PC-3 (cell line): ENCODE results near the gene APBA1. TPM values are rescaled to one million over a fixed set of nuclear protein-coding genes. Genes with fewer than 3 reads are reported as not detected.
A peak's percentile ranks its signal among the peaks of the same experiment; 100 is the strongest.

Experiments
- ATAC-seq: fragments of 200-7000 bp; cut with Tn5 transposase; 2 replicates; pipeline ENCODE4 v1.9.1; 2020; ENCODE audit warnings: mild to moderate bottlenecking, moderate library complexity
- BruUV-seq: library from RNA; stranded (reverse); fragments of 400-500 nt; replicated peaks from 2 replicates; lab custom pipeline; 2021; lab: Mats Ljungman, UMichigan
- CTCF ChIA-PET: fragments of 300-600 bp; sonication (Branson Sonifier 250); formaldehyde crosslinking; loops from one replicate; lab custom pipeline; 2022; ENCODE audit warnings: antibody characterized with exemption; lab: Charles Lee
- POLR2A ChIA-PET: fragments of 300-600 bp; sonication (Branson Sonifier 250); formaldehyde crosslinking; loops from one replicate; lab custom pipeline; 2022; ENCODE audit warnings: antibody characterized with exemption; ENCODE audit not compliant: unreplicated experiment; lab: Charles Lee
- DNase-seq: peaks from one replicate; pipeline ENCODE4 v3.0.0-alpha.2; 2015
- H2AFZ ChIP-seq: fragments of 300-600 bp; sonication (generic); 2 replicates; pipeline ENCODE4 v1.6.0; 2016; ENCODE audit warnings: antibody characterized with exemption, low read length
- H3F3A ChIP-seq: fragments of 300-600 bp; sonication (generic); one replicate; pipeline ENCODE4 v1.6.0; 2017; ENCODE audit warnings: antibody characterized with exemption, low read length, control low read depth, mild to moderate bottlenecking; ENCODE audit not compliant: unreplicated experiment
- H3K27ac ChIP-seq: fragments of 300-600 bp; sonication (generic); 2 replicates; pipeline ENCODE4 v1.5.1; 2016; ENCODE audit warnings: mild to moderate bottlenecking, low read length
- H3K27me3 ChIP-seq: fragments of 300-600 bp; sonication (generic); 2 replicates; pipeline ENCODE4 v1.6.1; 2016; ENCODE audit warnings: low read length, mixed read lengths
- H3K36me3 ChIP-seq: fragments of 300-600 bp; sonication (generic); 2 replicates; pipeline ENCODE4 v1.6.1; 2016; ENCODE audit warnings: low read depth, mixed run types, low read length, mixed read lengths
- H3K4me1 ChIP-seq: fragments of 300-600 bp; sonication (generic); 2 replicates; pipeline ENCODE4 v1.5.1; 2016; ENCODE audit warnings: low read length; ENCODE audit not compliant: insufficient read depth
- H3K4me2 ChIP-seq: fragments of 300-600 bp; sonication (generic); 2 replicates; pipeline ENCODE4 v1.6.0; 2016; ENCODE audit warnings: low read length
- H3K4me3 ChIP-seq: fragments of 300-600 bp; sonication (generic); 2 replicates; pipeline ENCODE4 v1.5.1; 2016; ENCODE audit warnings: mild to moderate bottlenecking, low read length, mixed read lengths
- H3K79me2 ChIP-seq: fragments of 300-600 bp; sonication (generic); 2 replicates; pipeline ENCODE4 v1.6.1; 2017; ENCODE audit warnings: low read length, mixed read lengths
- H3K9ac ChIP-seq: fragments of 300-600 bp; sonication (generic); 2 replicates; pipeline ENCODE4 v1.6.0; 2016; ENCODE audit warnings: mild to moderate bottlenecking, low read length
- H3K9me2 ChIP-seq: fragments of 300-600 bp; sonication (generic); replicated peaks from 2 replicates; pipeline ENCODE4 v1.6.1; 2016; ENCODE audit warnings: mixed run types, low read length, mixed read lengths
- H3K9me3 ChIP-seq: fragments of 300-600 bp; sonication (generic); 2 replicates; pipeline ENCODE4 v1.6.1; 2016; ENCODE audit warnings: low read length, mixed read lengths
- H4K20me1 ChIP-seq: fragments of 300-600 bp; sonication (generic); 2 replicates; pipeline ENCODE4 v1.6.1; 2016; ENCODE audit warnings: low read length, mixed read lengths
- CTCF ChIP-seq: fragments of 300-600 bp; sonication (generic); conservative IDR thresholded peaks from 2 replicates; pipeline ENCODE4 v1.5.1; 2017; ENCODE audit warnings: antibody characterized with exemption, low read depth, mild to moderate bottlenecking, low read length
- EZH2 ChIP-seq: fragments of 300-600 bp; sonication (generic); IDR thresholded peaks from one replicate; pipeline ENCODE4 v1.6.1; 2017; ENCODE audit warnings: antibody characterized with exemption, mild to moderate bottlenecking, low read length; ENCODE audit not compliant: unreplicated experiment
- EZH2phosphoT487 ChIP-seq: fragments of 300-600 bp; sonication (generic); IDR thresholded peaks from 2 replicates; pipeline ENCODE4 v1.6.1; 2018; ENCODE audit warnings: mild to moderate bottlenecking, antibody characterized with exemption, low read length, borderline replicate concordance
- intact Hi-C: fragments of 100-400 bp; cut with micrococcal nuclease; formaldehyde crosslinking; loops from 2 replicates; pipeline ENCODE4 v1.9.0; 2023
- total RNA-seq: library from RNA; depleted of rRNA; stranded (reverse); fragments of >200 nt; gene quantifications from 2 replicates; pipeline ENCODE4 v1.2.3, GENCODE V29; 2014

The APBA1 gene
- total RNA-seq, 1 experiment from 2014 or later: 0.07 TPM

- H3K9ac ChIP-seq: no peak overlapping the region
- no peak for DNase-seq
- H3K4me1 ChIP-seq: no peaks in the 10 kb centered on the region
- no peaks in the 10 kb centered on the region for H4K20me1 ChIP-seq
- H3K4me2 ChIP-seq: no peak overlapping the region
- no peak overlapping the region for H3K27ac ChIP-seq
- ATAC-seq: no peak
- TF ChIP-seq CTCF: no peak
- TF ChIP-seq EZH2phosphoT487: no peak
- TF ChIP-seq EZH2: no peak
- H3K36me3 ChIP-seq: no peaks in the 10 kb centered on the region
- intact Hi-C loops: no loop called here
- ChIA-PET CTCF (no interaction called here), POLR2A (no interaction called here)
- H3K4me3 ChIP-seq: no peak overlapping the region
- no peaks in the 10 kb centered on the region for H3F3A ChIP-seq
- no peaks in the 10 kb centered on the region for H3K9me2 ChIP-seq
- H3K27me3 ChIP-seq: peaks cover 21% of the 10 kb centered on the region; the same call in 1 of the 2 replicates
- no peak overlapping the region for H2AFZ ChIP-seq
- no TSS peak for BruUV-seq
- H3K79me2 ChIP-seq: no peaks in the 10 kb centered on the region
- H3K9me3 ChIP-seq: no peaks in the 10 kb centered on the region
Measured at GRCh38 chr9:69554945-69555344, 117.2 kb downstream of the APBA1 start.

GRCh38 chr9:69549310-69550202 lies 122.6 kb downstream of the APBA1 start:
- intact Hi-C loops: loop anchor here (2.0 kb wide), 1 partner anchor 127 kb away; no protein-coding TSS in a partner anchor
- Histone ChIP-seq H4K20me1 (no peaks in the 10 kb centered on the region), H3K27me3 (peaks cover 16% of the 10 kb centered on the region; the same call in 1 of the 2 replicates), H3K9me2 (no peaks in the 10 kb centered on the region), H3K4me1 (no peaks in the 10 kb centered on the region), H3K27ac (no peak overlapping the region), H3K4me3 (no peak overlapping the region), H3F3A (no peaks in the 10 kb centered on the region), H3K36me3 (no peaks in the 10 kb centered on the region), H3K4me2 (no peak overlapping the region), H2AFZ (no peak overlapping the region), H3K9ac (no peak overlapping the region), H3K9me3 (no peaks in the 10 kb centered on the region), H3K79me2 (no peaks in the 10 kb centered on the region)
- ChIA-PET CTCF (no interaction called here), POLR2A (no interaction called here)
- peak; percentile 59 for DNase-seq
- no TSS peak for BruUV-seq
- no peak for ATAC-seq
- TF ChIP-seq CTCF (peak; percentile 84), EZH2 (no peak), EZH2phosphoT487 (no peak)

GRCh38 chr9:69548681-69549080 lies 123.5 kb downstream of the APBA1 start:
- intact Hi-C loops: loop anchor here (2.0 kb wide), 1 partner anchor 126 kb away; no protein-coding TSS in a partner anchor
- Histone ChIP-seq H4K20me1 (no peaks in the 10 kb centered on the region), H3K27me3 (peaks cover 14% of the 10 kb centered on the region; the same call in 1 of the 2 replicates), H3K9me2 (no peaks in the 10 kb centered on the region), H3F3A (no peaks in the 10 kb centered on the region), H3K4me1 (no peaks in the 10 kb centered on the region), H3K36me3 (no peaks in the 10 kb centered on the region), H3K4me2 (no peak overlapping the region), H3K27ac (no peak overlapping the region), H3K9me3 (no peaks in the 10 kb centered on the region), H2AFZ (no peak overlapping the region), H3K9ac (no peak overlapping the region), H3K4me3 (no peak overlapping the region), H3K79me2 (no peaks in the 10 kb centered on the region)
- ATAC-seq (no peak), DNase-seq (no peak)
- ChIA-PET CTCF (no interaction called here), POLR2A (no interaction called here)
- BruUV-seq: no TSS peak
- no peak for TF ChIP-seq EZH2
- TF ChIP-seq EZH2phosphoT487: no peak
- no peak for TF ChIP-seq CTCF
